GDM1 (cell line): ENCODE measurements around the gene SPNS1.
"Not testable (repeated sequence)": the region's sequence is repeated elsewhere in the genome, so short reads cannot be mapped to it uniquely, and the experiment has no call there.

Experiments used
- DNase-seq: peaks from one replicate; lab custom pipeline; 2025; lab: John Stamatoyannopoulos, UW

SPNS1 gene

DNA sequence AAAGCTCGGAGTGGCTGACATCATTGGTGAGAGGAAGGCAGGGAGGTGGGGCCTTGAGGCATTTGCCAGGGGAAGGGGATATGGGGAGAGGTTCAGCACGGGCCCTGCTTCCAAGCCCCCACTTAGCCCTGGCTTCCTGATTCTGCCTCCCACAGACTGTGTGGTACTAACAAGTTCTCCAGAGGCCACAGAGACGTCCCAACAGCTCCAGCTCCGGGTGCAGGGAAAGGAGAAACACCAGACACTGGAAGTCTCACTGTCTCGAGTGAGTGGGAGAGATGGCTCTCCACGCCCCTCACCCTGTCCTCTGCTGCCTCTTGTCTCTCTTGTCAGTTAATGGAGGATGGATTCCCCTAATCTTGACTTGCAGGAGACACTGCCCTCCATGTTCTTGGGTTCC lies 15.7 kb upstream of the SPNS1 start:
- DNase-seq = no peak

DNA sequence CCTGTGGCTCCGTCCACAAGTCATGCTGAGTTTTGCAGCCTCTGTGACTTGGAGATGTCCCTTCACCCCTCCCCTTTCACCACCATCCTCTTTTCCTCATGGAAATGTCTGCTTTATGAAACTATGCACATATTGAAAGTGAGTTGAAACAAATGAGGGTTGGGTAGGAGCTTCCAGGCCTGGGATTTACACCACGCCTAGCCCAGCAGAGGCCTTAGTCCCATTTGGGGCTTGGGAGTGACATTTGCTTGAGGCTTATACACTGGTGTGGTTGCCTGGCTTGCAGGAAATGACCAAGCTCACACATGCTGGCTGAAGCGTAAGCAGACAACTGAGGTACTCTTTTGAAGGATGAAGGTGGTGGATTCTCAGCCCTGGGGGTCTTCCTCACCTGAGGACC lies 10.5 kb upstream of the SPNS1 start:
- DNase-seq = no peak

DNA sequence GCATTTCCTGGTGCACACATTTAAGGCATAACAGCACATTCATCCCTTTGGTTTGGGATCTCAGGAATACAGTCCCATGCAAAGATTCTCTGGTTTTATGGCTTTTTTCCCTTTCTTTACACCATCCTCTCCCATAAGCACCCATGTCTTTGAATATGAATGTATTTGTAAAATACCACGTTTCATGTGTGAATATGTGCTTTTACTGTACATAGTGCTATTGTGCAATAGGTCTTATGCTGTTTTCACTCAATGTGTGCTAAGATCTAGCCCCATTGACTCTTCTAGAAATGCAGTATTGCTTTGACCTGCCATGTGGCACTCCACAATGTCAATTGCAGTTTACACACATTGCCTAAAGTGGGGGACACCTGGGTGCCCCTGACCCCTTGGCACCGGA lies 10.1 kb upstream of the SPNS1 start:
- DNase-seq = no peak

DNA sequence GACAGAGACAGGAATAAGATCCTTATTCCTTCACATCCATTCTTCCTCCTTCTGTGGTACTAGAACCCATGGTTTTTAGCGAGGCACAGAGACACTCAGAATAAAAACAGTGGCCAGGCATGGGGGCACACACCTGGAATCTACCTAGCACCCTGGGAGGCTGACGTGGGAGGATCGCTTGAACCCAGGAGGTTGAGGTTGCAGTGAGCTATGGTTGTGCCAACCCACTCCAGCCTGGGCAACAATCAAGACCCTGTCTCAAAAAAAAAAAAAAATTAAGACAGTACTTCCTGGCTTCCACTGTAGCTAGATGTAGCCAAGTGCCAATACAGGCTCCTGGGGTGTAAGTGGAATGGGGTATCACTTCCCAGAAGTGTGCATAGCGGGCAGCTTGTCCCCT lies 7.4 kb upstream of the SPNS1 start:
- DNase-seq = no peak

DNA sequence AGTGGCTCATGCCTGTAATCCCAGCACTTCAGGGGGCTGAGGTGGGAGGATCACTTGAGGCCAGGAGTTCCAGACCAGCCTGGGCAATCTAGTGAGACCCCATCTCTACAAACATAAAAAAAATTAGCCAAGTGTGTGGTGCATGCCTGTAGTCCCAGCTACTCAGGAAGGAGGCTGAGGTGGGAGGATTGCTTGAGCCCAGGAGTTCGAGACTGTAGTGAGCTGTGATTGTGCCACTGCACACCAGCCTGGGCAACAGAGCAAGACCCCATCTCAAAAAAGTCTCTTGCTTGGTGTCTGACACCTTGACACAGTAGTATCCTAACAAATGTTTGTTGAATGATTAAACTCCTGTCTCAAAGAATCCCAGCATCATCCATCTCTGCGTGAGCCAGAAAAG lies 4.9 kb upstream of the SPNS1 start:
- not testable (repeated sequence) for DNase-seq

DNA sequence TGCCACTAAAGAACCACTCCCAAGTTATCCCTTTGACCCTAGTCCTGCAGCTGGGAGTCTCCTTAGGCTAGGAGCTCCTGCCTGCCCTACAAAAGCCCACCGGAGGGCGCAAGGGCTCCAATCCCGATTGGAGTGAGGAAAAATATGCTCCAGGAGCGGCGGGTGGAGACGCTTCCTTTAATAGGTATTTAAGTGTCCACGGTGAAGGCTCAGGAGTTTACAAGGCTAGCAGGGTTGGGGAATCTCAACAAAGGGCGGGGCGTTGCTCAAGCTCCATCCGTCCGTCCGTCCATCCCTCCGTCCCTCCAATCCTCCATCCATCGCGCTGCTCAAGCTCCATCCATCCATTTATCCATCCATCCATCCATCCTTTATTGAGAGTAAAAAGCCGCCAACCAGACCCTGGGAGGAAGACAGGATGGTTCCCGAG lies 556 bp upstream of the SPNS1 start:
- peak; percentile 22 for DNase-seq

DNA sequence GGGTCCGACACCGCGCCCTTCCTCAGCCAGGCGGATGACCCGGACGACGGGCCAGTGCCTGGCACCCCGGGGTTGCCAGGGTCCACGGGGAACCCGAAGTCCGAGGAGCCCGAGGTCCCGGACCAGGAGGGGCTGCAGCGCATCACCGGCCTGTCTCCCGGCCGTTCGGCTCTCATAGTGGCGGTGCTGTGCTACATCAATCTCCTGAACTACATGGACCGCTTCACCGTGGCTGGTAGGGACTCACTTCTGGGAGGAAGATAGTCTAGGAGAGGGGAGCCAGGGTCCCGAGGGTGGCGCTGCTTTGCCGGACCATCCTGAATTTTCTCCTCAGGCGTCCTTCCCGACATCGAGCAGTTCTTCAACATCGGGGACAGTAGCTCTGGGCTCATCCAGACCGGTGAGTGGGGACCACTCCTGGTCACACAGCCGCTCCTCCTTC lies 601 bp downstream of the SPNS1 start:
- no peak for DNase-seq

DNA sequence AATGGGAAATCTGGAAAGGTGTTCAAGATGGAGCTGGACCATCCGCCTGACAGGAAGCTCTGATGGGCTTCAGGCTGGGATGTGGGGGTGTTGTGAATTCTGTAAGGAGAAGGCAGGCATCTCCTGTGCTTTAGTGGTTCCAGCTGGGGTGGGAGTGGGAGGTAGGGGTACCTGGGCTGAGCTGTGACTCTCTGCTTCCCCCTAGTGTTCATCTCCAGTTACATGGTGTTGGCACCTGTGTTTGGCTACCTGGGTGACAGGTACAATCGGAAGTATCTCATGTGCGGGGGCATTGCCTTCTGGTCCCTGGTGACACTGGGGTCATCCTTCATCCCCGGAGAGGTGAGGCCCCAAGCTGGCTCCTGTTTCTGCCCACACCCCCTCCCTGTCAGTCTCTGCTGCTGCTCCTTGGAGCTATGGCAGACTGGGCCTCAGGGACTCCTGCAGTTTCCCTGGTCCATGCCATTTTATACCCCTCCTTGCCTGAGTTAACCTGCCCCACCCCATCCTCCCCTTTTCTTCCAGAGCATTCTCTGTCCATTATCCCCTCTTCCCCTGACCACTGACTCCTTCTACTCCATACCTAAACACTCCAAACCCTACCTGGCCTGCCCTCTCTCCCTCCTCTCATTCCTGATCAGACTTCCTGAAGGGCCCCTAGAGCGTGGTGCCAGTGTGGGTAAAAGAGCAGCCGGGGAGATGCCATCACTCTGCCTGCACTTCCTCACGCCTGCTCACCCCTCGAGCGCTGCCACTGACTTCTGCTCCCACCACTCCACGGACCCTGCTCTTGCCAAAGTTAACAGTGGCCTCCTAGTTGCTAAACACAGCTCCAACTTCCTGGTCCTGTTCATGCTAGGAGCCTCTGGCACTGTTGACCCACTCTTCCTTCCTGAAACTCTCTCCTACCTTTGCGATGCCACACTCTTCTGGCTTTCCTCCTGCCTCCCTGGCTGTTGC lies 3.4 kb downstream of the SPNS1 start:
- no peak for DNase-seq

DNA sequence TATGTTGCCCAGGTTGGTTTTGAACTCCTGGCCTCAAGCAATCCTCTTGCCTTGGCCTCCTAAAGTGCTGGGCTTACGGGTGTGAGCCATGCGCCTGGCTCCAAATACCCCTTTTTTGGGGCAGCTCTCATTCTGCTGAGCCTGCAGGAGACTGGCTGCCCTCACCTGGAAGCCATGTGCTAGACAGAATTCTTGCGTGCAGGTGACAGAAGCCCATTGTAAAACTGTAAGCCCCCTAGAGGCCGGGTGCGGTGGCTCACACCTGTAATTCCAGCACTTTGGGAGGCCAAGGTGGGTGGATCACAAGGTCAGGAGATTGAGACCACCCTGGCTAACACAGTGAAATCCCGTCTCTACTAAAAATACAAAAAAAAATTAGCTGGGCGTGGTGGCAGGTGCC lies 5.8 kb downstream of the SPNS1 start:
- not testable (repeated sequence) for DNase-seq

DNA sequence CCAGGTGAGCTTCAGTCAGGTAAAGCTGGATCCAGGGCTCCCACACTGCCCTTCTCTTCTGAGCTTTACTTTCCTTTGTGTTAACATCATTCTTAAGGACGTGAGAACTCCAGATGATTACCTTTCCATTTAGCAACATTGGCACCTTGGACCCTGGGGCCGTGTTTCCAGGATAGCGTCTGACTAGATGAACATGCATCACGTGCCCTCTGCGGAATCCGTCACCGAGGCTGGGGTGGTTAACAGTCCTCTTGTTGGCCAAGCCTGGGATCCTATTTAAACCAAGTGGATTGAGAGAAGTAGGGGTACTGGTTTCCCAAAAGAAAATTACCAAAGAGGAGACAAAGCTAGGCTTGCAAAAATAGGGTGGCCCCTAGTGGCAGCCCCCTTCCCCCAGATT lies 6.4 kb downstream of the SPNS1 start:
- no peak for DNase-seq

DNA sequence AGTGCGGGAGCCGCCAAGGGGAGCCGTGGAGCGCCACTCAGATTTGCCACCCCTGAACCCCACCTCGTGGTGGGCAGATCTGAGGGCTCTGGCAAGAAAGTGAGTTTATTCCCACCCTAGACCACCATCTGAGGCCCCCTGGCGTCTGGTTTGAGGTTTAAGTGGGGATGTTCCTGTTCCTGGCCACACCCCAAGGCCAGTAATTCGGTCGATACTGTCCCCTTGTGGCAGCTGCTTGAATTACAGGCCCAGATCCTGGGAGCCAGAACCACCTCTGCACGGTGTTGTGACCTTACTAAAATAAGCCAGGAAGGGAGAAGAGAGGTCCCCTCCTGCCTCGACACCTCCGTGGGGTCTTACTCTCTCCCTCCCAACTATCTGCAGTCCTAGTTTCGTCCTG lies 6.9 kb downstream of the SPNS1 start:
- no peak for DNase-seq

DNA sequence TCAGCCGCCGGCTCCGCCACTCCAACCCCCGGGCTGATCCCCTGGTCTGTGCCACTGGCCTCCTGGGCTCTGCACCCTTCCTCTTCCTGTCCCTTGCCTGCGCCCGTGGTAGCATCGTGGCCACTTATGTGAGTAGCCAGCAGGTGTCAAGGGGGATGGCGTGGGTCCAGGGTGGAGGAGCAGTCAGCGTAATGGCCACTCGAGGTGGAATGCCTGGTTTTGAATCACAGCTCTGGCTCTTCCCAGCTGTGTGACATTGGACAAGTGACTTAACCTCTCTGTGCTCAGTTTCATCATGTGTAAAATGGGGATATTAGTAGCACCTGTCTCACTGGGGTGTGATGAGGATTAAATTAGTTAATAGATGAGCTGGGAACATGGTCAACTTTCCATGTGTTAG lies 7.8 kb downstream of the SPNS1 start:
- DNase-seq = no peak

DNA sequence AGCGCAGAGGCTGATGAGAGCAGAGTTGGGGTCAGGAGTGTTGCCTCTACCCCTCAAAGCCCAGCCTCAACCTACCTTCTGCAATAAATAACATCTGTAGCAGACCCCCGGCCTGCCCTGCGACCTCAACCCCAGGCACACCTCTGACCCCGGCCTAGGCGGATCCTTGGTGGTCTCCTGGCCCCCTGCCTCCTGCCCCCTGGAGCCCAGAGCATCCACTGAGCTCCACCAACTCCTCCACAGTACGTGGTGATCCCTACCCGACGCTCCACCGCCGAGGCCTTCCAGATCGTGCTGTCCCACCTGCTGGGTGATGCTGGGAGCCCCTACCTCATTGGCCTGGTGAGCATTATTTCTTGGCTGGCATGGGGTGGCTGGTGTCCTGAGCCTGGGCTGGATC lies 8.4 kb downstream of the SPNS1 start:
- DNase-seq = no peak

DNA sequence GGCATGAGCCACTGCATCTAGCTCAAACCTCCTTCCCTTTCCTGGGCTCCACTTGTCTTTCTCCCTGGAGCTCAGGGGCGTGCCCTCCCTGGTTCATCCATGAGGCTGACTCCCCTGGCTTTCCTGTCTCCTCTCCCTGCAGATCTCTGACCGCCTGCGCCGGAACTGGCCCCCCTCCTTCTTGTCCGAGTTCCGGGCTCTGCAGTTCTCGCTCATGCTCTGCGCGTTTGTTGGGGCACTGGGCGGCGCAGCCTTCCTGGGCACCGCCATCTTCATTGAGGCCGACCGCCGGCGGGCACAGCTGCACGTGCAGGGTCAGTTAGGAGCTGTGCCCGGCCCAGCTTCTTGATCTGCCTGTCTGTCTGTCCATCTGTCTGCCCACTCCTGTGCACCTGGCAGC lies 9.1 kb downstream of the SPNS1 start:
- no peak for DNase-seq

DNA sequence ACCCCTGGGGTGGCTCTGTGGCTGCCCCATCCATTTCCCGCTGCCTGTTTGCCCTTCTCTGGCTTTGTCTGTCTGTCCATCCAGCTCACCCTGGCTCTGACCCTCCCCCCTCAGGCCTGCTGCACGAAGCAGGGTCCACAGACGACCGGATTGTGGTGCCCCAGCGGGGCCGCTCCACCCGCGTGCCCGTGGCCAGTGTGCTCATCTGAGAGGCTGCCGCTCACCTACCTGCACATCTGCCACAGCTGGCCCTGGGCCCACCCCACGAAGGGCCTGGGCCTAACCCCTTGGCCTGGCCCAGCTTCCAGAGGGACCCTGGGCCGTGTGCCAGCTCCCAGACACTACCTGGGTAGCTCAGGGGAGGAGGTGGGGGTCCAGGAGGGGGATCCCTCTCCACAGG lies 9.5 kb downstream of the SPNS1 start:
- DNase-seq = no peak

DNA sequence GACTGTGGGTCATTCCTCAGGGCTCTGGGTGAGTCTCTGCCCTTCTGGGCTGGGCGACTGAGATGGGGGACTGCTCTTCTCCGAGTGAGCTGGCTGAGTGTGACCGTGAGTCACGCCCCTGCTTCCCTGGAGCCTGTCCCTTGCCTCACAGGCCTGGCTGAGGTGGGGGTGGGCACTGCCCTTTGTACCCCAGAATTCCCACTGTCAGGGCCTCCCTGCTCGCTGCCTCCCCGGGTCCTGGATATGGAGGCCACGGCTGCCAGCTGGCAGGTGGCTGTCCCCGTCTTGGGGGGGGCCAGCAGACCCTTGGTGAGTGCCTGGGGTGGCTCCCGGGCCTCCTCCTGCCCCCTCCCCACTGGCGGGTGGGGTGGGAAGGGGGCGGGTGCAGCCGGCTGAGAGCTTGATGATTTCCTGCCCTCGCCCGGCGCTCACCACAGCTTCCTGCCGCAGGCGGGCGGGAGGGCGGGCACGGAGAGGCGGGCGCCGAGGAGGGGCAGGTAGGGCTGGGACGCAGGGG lies 10.1 kb downstream of the SPNS1 start, which contains the start of gene LAT:
LAT (plus strand) TSS at position 434 of the 517 bp plus-strand sequence. CDS start 366 bp downstream, outside the sequence.
- peak; percentile 78 for DNase-seq

DNA sequence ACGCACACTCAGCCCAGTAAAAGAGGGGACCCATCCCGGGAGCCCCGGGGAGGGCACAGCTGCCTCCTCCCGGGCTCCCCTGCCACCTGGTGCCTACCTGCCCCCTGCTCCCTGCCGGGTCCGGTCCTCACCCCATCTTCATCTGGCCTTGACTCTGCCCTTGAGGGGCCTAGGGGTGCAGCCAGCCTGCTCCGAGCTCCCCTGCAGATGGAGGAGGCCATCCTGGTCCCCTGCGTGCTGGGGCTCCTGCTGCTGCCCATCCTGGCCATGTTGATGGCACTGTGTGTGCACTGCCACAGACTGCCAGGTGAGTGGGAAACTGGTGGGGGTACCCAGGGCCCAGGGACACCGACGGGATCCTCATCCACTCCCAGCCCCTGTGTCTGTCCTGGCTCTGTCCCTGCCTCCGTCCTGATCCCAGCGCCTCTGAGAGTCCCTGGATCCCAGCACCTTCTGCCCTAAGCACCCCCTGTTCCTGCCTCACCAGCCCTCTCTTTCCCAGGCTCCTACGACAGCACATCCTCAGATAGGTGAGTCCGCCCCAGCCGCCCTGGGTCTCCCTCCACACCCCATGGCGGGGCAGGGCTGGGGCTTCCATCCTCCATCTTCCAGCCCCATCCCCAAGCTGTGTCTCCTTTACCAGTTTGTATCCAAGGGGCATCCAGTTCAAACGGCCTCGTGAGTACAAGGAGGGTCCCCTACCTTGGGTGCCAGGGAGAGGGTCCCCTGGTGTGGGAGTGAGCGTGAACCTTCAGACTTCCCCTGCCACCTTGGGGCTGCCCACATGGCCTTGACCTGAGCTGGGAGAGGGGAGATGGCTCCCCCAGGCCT lies 10.8 kb downstream of the SPNS1 start:
- DNase-seq = no peak

DNA sequence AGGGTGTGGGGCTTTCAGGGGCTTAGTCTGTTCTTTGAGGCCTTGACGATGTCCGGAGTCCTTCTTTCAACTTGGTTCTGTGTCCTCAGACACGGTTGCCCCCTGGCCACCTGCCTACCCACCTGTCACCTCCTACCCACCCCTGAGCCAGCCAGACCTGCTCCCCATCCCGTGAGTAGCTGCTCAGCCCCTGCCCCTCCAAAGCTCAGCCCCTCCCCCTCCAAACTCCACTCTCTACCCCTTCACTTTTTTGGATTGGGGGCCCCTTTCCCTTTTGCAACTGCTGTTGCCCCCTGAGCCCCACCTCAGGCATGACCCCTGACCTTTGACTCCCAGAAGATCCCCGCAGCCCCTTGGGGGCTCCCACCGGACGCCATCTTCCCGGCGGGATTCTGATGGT lies 11.5 kb downstream of the SPNS1 start:
- no peak for DNase-seq

DNA sequence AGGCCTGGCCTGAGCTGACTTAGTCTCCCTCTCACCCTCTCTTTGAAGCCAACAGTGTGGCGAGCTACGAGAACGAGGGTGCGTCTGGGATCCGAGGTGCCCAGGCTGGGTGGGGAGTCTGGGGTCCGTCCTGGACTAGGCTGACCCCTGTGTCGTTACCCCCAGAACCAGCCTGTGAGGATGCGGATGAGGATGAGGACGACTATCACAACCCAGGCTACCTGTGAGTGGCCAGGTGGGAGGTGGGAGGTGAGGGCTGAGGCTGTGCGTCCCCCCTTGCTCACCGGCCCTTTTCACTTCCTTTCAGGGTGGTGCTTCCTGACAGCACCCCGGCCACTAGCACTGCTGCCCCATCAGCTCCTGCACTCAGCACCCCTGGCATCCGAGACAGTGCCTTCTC lies 11.9 kb downstream of the SPNS1 start:
- no peak for DNase-seq

DNA sequence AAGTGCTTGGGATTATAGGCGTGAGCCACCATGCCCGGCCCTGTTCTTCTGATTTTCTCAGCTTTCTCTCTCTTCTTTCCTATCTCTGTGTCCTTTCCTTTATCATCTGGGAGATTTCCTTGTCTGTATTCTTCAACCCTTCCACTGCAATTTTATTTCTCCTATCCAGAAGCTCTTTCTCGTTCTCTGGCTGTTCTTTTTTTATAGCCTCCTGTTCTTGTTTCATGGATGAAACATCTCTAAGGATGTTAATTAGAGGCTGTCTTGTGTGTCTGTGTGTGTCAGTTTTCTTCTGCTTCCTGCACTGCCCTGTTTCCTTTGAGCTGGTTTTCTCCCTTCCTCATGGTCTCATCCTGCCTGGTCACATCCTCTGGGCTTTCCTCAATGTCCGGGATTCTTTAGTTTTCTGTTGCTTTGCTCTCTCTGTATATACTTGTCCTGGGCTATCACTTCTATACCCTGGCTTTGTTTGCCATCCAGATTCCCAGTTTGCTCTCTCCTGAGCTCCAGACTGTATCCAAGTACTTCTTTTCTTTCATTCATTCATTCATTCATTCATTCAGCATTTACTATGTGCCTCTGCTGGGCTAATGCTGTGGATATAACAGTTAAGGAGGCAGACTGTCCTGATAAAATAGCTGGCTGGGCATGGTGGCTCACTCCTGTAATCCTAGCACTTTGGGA lies 12.7 kb downstream of the SPNS1 start:
- no peak for DNase-seq

DNA sequence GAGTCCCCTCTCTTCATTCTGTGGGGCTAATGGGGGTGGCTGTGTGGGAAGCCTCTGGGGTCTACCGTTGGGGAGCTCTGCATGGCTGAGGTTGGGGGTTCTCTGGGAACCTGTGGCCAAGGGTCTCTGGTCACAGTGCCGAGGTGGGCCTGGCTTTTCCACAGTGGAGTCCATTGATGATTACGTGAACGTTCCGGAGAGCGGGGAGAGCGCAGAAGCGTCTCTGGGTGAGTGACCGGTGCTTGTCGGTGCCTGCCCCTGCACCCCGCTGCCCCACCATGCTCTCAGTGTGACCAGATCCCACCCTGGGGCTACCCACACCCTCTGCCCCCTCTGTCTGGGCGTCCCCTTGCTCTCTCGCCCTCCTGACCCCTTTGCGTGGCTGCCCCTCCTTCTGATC lies 14.8 kb downstream of the SPNS1 start:
- no peak for DNase-seq
